H1 (cell line): ENCODE measurements around the gene PHLDA2.
"Not testable (repeated sequence)": the region's sequence is repeated elsewhere in the genome, so short reads cannot be mapped to it uniquely, and the experiment has no call there.

Experiments
- CEBPB ChIP-seq: IDR thresholded peaks from 2 replicates; pipeline ENCODE4 v1.6.1; 2012; ENCODE audit warnings: low read depth, low read length
- CHD2 ChIP-seq: IDR thresholded peaks from 2 replicates; pipeline ENCODE4 v1.6.1; 2012; ENCODE audit warnings: low read length, improper control_type of control experiment
- JUN ChIP-seq: IDR thresholded peaks from 2 replicates; pipeline ENCODE4 v1.6.1; 2011; ENCODE audit warnings: low read depth, mild to moderate bottlenecking, improper control_type of control experiment, low read length
- JUND ChIP-seq: IDR thresholded peaks from 2 replicates; pipeline ENCODE4 v1.6.1; 2011; ENCODE audit warnings: mild to moderate bottlenecking, improper control_type of control experiment, low read length
- MAFK ChIP-seq: IDR thresholded peaks from 2 replicates; pipeline ENCODE4 v1.6.1; 2012; ENCODE audit warnings: low read depth, mild to moderate bottlenecking, improper control_type of control experiment, low read length
- NRF1 ChIP-seq: IDR thresholded peaks from 2 replicates; pipeline ENCODE4 v1.6.1; 2011; ENCODE audit warnings: mild to moderate bottlenecking, low read depth, low read length, improper control_type of control experiment
- POLR2AphosphoS5 ChIP-seq: IDR thresholded peaks from 2 replicates; pipeline ENCODE4 v1.6.1; 2011; ENCODE audit warnings: low read depth, low read length
- SIX5 ChIP-seq: IDR thresholded peaks from 2 replicates; pipeline ENCODE4 v1.6.1; 2011; ENCODE audit warnings: mild to moderate bottlenecking, low read depth, low read length
- TEAD4 ChIP-seq: IDR thresholded peaks from 2 replicates; pipeline ENCODE4 v1.6.1; 2012; ENCODE audit warnings: low read depth, low read length, inconsistent platforms, mixed read lengths
- TF ChIP-seq, protein P1 (sequence below), 3 experiments: IDR thresholded peaks; 1 replicate in 2 of 3; 2 replicates in 1 of 3; pipeline versions ENCODE4 v1.5.1 to v1.6.1; 2011; ENCODE audit warnings: low read length in 3 of 3, mild to moderate bottlenecking in 3 of 3, inconsistent platforms in 2 of 3, low read depth in 1 of 3, moderate library complexity in 1 of 3; ENCODE audit not compliant: insufficient read depth in 1 of 3; ENCODE audit errors: control extremely low read depth in 1 of 3

DNA sequence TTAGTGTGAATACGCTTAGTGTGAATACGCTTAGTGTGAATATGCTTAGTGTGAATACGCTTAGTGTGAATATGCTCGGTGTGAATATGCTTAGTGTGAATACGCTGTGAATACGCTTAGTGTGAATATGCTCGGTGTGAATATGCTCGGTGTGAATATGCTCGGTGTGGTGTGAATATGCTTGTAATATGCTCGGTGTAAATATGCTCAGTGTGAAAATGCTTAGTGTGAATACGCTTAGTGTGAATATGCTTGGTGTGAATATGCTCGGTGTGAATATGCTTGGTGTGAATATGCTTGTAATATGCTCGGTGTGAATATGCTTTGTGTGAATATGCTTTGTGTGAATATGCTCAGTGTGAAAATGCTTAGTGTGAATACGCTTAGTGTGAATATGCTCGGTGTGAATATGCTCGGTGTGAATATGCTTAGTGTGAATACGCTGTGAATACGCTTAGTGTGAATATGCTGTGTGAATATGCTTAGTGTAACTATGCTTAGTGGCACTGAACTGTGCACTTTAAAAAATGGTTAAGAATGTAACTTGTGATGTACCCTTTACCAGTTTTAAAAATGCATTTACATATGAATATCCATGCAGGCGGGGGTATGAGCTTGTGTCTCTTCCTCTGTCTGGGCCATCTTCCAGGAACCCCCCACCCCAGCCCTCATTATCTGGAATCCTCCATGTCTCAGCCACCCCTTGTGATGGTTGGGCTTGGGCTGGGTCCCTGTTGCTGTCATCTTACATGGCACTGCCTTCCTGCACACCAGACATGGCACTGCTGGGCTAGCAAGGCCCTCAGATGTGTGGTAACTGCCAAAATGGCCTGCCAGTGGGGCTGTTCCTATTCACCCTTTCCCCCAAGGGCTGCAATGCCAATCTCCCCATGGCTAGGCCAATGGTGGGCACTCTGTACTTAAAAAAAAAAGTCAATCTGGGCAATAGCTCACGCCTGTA, 9.5 kb upstream of the PHLDA2 start:
- not testable (repeated sequence) for TF ChIP-seq SIX5, NRF1, JUND, CHD2, CEBPB, TEAD4, JUN, POLR2AphosphoS5, MAFK
- TF ChIP-seq, protein P1, sequence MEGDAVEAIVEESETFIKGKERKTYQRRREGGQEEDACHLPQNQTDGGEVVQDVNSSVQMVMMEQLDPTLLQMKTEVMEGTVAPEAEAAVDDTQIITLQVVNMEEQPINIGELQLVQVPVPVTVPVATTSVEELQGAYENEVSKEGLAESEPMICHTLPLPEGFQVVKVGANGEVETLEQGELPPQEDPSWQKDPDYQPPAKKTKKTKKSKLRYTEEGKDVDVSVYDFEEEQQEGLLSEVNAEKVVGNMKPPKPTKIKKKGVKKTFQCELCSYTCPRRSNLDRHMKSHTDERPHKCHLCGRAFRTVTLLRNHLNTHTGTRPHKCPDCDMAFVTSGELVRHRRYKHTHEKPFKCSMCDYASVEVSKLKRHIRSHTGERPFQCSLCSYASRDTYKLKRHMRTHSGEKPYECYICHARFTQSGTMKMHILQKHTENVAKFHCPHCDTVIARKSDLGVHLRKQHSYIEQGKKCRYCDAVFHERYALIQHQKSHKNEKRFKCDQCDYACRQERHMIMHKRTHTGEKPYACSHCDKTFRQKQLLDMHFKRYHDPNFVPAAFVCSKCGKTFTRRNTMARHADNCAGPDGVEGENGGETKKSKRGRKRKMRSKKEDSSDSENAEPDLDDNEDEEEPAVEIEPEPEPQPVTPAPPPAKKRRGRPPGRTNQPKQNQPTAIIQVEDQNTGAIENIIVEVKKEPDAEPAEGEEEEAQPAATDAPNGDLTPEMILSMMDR (IDR thresholded peaks at IDR 0.05; ENCODE audit: control extremely low read depth in 1 of 3, insufficient read depth in 1 of 3, low read depth in 1 of 3, low read length in 3 of 3): not testable (repeated sequence)
